ENCODE results near the gene ZNF236.

Gene ZNF236

GRCh38 chr18:76967721-76968472 is 145.5 kb downstream of the ZNF236 start:
- H2AFZ ChIP-seq (ENCODE audit: low read depth, low read length) = no peak overlapping the region
- no peak overlapping the region for H3K27ac ChIP-seq (ENCODE audit: low read length)
- H3K27me3 ChIP-seq (ENCODE audit: low read depth, low read length) = no peaks in the 10 kb centered on the region
- H3K4me2 ChIP-seq (ENCODE audit: low read length) = no peak overlapping the region
- H3K4me1 ChIP-seq (ENCODE audit: low read length) = no peaks in the 10 kb centered on the region
- TF ChIP-seq CTCF (IDR thresholded peaks at IDR 0.05; ENCODE audit: low read depth, low read length) (no peak), EZH2phosphoT487 (IDR thresholded peaks at IDR 0.05; ENCODE audit: low read depth) (no peak)
- H4K20me1 ChIP-seq (ENCODE audit: insufficient read depth, low read length) = no peaks in the 10 kb centered on the region
- H3K36me3 ChIP-seq (replicated peaks; ENCODE audit: low read depth, low read length) = peaks cover 9% of the 10 kb centered on the region
- peaks cover 10% of the 10 kb centered on the region for H3K79me2 ChIP-seq (ENCODE audit: low read length)
- no peaks in the 10 kb centered on the region for H3K9me3 ChIP-seq (ENCODE audit: insufficient read depth, low read length)
- no peak overlapping the region for H3K4me3 ChIP-seq (ENCODE audit: low read length)
- H3K9ac ChIP-seq (ENCODE audit: low read length) = no peak overlapping the region

- H3K4me3 ChIP-seq (ENCODE audit: low read length) = no peak overlapping the region
- peaks cover 10% of the 10 kb centered on the region for H3K79me2 ChIP-seq (ENCODE audit: low read length)
- no peak overlapping the region for H3K4me2 ChIP-seq (ENCODE audit: low read length)
- no peak overlapping the region for H3K9ac ChIP-seq (ENCODE audit: low read length)
- H3K4me1 ChIP-seq (ENCODE audit: low read length) = no peaks in the 10 kb centered on the region
- no peaks in the 10 kb centered on the region for H3K9me3 ChIP-seq (ENCODE audit: insufficient read depth, low read length)
- peaks cover 9% of the 10 kb centered on the region for H3K36me3 ChIP-seq (replicated peaks; ENCODE audit: low read depth, low read length)
- H3K27ac ChIP-seq (ENCODE audit: low read length) = no peak overlapping the region
- TF ChIP-seq CTCF (IDR thresholded peaks at IDR 0.05; ENCODE audit: low read depth, low read length) = no peak
- no peak for TF ChIP-seq EZH2phosphoT487 (IDR thresholded peaks at IDR 0.05; ENCODE audit: low read depth)
- H3K27me3 ChIP-seq (ENCODE audit: low read depth, low read length) = no peaks in the 10 kb centered on the region
- no peak overlapping the region for H2AFZ ChIP-seq (ENCODE audit: low read depth, low read length)
- no peaks in the 10 kb centered on the region for H4K20me1 ChIP-seq (ENCODE audit: insufficient read depth, low read length)
Measured at GRCh38 chr18:76970770-76971559, 148.6 kb downstream of the ZNF236 start.

GRCh38 chr18:76972241-76972640 is 149.9 kb downstream of the ZNF236 start:
- no peaks in the 10 kb centered on the region for H3K9me3 ChIP-seq (ENCODE audit: insufficient read depth, low read length)
- H4K20me1 ChIP-seq (ENCODE audit: insufficient read depth, low read length) = no peaks in the 10 kb centered on the region
- no peak overlapping the region for H3K9ac ChIP-seq (ENCODE audit: low read length)
- no peaks in the 10 kb centered on the region for H3K27me3 ChIP-seq (ENCODE audit: low read depth, low read length)
- H3K36me3 ChIP-seq (replicated peaks; ENCODE audit: low read depth, low read length) = peaks cover 1% of the 10 kb centered on the region
- no peak overlapping the region for H2AFZ ChIP-seq (ENCODE audit: low read depth, low read length)
- H3K4me3 ChIP-seq (ENCODE audit: low read length) = no peak overlapping the region
- no peak overlapping the region for H3K27ac ChIP-seq (ENCODE audit: low read length)
- TF ChIP-seq CTCF (IDR thresholded peaks at IDR 0.05; ENCODE audit: low read depth, low read length) (no peak), EZH2phosphoT487 (IDR thresholded peaks at IDR 0.05; ENCODE audit: low read depth) (no peak)
- peaks cover 3% of the 10 kb centered on the region; the same call in 1 of the 2 replicates for H3K79me2 ChIP-seq (ENCODE audit: low read length)
- H3K4me1 ChIP-seq (ENCODE audit: low read length) = no peaks in the 10 kb centered on the region
- no peak overlapping the region for H3K4me2 ChIP-seq (ENCODE audit: low read length)

GRCh38 chr18:76972846-76973519 is 150.6 kb downstream of the ZNF236 start:
- Histone ChIP-seq H3K36me3 (replicated peaks; ENCODE audit: low read depth, low read length) (no peaks in the 10 kb centered on the region), H3K4me2 (ENCODE audit: low read length) (no peak overlapping the region), H3K27me3 (ENCODE audit: low read depth, low read length) (no peaks in the 10 kb centered on the region), H3K4me3 (ENCODE audit: low read length) (no peak overlapping the region), H3K79me2 (ENCODE audit: low read length) (no peaks in the 10 kb centered on the region), H3K27ac (ENCODE audit: low read length) (no peak overlapping the region), H3K4me1 (ENCODE audit: low read length) (no peaks in the 10 kb centered on the region), H3K9me3 (ENCODE audit: insufficient read depth, low read length) (no peaks in the 10 kb centered on the region), H3K9ac (ENCODE audit: low read length) (no peak overlapping the region), H2AFZ (ENCODE audit: low read depth, low read length) (no peak overlapping the region), H4K20me1 (ENCODE audit: insufficient read depth, low read length) (no peaks in the 10 kb centered on the region)
- TF ChIP-seq EZH2phosphoT487 (IDR thresholded peaks at IDR 0.05; ENCODE audit: low read depth) (no peak), CTCF (IDR thresholded peaks at IDR 0.05; ENCODE audit: low read depth, low read length) (no peak)
